ENCODE measurements around the gene CCDC66.

The CCDC66 gene

DNA sequence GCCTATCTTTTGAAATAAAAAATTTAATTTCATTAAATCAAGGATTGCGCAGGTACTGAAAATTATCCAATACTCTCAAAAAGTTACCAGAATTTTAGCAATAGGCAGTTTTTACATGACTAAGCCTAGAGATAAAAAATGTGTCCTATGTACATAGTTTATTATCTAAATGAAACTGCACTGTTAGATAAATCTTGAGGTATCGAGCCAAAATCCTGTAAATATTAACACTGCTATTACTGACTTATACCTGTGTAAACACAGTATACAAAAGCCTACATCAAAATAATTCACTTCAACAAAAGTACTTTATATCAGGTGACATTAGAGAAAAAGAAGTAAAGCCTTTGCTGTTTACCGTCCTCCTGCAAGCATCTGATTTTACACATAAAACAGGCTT lies 65.4 kb downstream of the CCDC66 start:
- no peak for DNase-seq

DNA sequence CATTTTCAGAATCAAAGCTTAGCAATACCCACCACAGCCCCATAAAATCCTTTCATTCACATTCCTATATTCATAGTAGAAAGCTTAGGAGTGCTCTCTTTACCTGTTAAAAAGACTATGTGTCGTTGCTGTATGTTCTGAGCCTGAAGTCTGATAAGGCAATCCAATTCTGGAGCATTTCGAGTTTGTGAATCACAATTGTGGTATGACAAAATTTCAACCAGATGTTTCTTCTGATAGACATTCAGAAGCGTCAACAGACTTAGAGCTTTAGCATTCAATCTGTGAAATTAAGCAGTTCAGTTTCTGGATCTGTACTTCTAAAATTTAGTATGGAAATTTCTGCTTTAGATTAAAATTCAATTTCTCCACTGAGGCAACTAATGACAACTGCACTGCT lies 67.8 kb downstream of the CCDC66 start:
- no peak for DNase-seq

DNA sequence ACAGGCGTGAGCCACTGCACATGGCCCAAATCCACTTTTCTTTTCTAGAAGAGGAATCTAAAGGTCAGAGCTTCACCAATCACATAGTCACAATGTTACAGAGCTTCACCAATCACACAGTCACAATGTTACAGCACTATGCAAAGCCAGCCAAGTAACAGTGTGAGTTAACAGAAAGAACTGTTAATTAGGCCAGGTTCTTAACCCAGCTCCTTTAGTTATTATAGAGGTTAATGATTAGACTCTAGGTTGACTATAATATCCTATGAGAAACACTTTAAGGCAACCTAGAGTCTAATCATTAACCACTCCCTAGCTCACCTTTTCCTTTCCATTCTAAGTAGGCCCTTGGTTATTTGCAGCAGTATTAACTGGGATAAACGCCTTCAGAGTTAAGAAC lies 72.1 kb downstream of the CCDC66 start:
- no peak for DNase-seq

- no peak for DNase-seq
These were observed 72.5 kb downstream of the CCDC66 start for GRCh38 chr3:56629451-56629850.

DNA sequence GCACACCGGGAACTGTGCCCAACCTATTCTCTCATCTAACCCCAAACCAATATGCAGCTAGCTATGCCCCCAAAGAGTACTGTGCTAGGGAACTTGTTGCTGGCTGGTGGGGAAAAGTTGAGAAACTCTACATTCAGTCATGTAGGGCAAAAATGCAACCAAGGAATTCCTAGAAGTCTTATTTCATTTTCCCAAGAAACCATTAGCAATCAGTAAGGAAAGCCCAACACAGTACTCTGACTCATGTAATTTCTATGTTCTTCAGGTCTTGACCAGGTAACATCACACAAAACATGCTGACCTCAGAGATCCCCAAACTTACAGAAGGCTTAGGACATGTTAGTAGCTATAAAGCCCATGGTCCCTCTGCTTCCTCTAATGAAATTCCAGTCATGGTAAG lies 74.0 kb downstream of the CCDC66 start:
- DNase-seq = no peak

DNA sequence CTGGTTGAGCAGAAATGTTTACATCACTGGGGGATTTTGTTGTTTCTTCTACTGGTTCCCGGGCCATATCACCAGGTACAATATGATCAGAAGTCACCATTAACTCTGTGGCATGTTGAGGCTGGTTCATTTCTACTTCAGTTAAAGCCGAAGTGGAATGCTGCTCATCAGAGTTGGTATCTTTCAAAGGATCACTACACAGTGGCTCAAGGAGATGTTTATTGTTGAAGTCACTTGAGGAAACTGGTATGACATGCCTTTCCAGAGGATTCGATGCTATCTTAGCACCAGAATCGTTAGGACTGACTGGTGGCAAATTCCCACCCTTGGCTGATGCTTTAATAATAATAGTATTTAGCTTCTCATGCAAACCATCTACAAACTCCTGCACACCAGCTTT lies 76.2 kb downstream of the CCDC66 start:
- no peak for DNase-seq

DNA sequence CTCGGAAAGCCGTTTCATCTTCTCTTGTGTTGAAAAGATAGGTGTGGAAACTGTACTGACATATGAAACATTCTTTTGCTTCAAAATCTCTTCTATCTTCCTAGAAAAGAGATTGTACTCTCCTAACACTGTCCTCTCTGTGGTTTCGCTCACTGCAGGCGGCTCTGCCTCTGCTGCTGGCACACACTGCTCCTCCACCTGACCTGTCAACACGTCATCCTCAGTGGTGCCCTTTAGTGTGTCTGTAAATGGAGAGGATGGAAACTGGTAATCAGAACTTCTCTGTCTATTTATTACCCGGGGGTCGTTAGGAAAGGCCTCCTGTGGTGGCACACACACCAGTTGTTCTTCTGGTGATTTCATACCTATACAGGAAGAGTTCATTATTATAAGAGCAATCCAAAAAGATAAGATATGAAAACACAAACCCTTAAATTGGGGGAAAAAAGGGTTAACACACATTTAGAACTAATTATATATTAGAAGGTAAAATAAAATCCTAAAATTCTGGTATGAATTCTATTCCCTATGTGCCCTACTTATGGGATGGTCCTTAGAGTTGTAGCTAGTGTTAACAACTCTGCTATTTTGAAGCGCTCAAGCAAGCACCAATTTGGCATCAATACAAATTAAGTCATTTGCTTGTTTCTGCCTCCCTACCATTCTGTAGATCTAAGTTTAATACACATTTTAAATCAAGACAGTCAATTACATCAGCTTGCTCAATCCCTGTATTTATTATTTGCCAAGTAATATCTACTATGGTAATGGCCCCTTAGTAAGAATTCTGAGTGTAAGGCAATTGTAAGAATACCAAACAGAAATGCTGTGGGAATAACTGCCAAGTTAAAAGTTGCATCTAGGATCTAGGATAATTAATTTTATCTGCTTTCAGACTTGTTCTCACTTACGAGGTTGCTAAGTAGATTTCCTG lies 76.9 kb downstream of the CCDC66 start:
- no peak for DNase-seq

DNA sequence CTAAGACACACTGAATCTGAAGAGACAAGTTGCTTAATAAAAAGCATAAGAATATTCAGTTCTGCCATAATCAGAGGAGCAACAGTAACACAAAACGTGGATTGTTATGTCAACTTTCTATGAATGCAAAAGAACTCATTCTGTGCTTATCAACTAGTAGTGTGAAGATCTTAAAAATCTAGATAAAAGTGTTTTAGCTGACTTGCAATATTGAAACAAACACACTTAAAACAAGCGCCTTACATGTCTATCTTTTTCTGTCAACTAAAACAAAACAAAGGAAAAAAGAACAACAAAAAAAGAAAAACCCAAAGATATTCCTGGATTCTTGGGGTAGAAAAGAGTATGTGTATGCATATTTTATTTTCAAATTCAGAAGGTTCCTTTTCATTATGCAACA lies 88.4 kb downstream of the CCDC66 start:
- no peak for DNase-seq

GRCh38 chr3:56654460-56654859 lies 97.5 kb downstream of the CCDC66 start:
- no peak for DNase-seq

- DNase-seq = no peak
These were observed 98.7 kb downstream of the CCDC66 start for GRCh38 chr3:56655709-56656108.

- DNase-seq = no peak
These were observed 107.8 kb downstream of the CCDC66 start for GRCh38 chr3:56664823-56665222.

GRCh38 chr3:56667973-56668579 lies 111.1 kb downstream of the CCDC66 start:
- DNase-seq = no peak
